ENCODE measurements around the gene RBM4.

- no peak for TF ChIP-seq CTCF (IDR thresholded peaks at IDR 0.05; ENCODE audit: low read depth, low read length, missing input control)
- TF ChIP-seq TAF1 (conservative IDR thresholded peaks at IDR 0.05): no peak
- no peak for TF ChIP-seq RAD21 (IDR thresholded peaks at IDR 0.05)
- TF ChIP-seq EGR1 (IDR thresholded peaks at IDR 0.05; ENCODE audit: low read depth in 2 of 2): no peak
- TF ChIP-seq REST (IDR thresholded peaks at IDR 0.05): no peak
- TF ChIP-seq MAX (IDR thresholded peaks at IDR 0.05): no peak
- TF ChIP-seq, protein P1, sequence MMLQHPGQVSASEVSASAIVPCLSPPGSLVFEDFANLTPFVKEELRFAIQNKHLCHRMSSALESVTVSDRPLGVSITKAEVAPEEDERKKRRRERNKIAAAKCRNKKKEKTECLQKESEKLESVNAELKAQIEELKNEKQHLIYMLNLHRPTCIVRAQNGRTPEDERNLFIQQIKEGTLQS (IDR thresholded peaks at IDR 0.05): no peak
- no peak for TF ChIP-seq YY1 (IDR thresholded peaks at IDR 0.05)
- TF ChIP-seq, protein P2, sequence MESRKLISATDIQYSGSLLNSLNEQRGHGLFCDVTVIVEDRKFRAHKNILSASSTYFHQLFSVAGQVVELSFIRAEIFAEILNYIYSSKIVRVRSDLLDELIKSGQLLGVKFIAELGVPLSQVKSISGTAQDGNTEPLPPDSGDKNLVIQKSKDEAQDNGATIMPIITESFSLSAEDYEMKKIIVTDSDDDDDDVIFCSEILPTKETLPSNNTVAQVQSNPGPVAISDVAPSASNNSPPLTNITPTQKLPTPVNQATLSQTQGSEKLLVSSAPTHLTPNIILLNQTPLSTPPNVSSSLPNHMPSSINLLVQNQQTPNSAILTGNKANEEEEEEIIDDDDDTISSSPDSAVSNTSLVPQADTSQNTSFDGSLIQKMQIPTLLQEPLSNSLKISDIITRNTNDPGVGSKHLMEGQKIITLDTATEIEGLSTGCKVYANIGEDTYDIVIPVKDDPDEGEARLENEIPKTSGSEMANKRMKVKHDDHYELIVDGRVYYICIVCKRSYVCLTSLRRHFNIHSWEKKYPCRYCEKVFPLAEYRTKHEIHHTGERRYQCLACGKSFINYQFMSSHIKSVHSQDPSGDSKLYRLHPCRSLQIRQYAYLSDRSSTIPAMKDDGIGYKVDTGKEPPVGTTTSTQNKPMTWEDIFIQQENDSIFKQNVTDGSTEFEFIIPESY (IDR thresholded peaks at IDR 0.05): no peak
- no peak for TF ChIP-seq GABPA (IDR thresholded peaks at IDR 0.05 in 1 of 2, conservative IDR thresholded peaks at IDR 0.05 in 1 of 2)
- TF ChIP-seq FOXA1 (IDR thresholded peaks at IDR 0.05): no peak
Measured at GRCh38 chr11:66629356-66629755, 9.1 kb upstream of the RBM4 start.

All from liver (tissue), 3 donors.